Lower leg skin (tissue), 4 donors: ENCODE data around the gene POLR1C. TPM values are rescaled to one million over a fixed set of nuclear protein-coding genes. Genes with fewer than 3 reads are reported as not detected.
A peak's percentile ranks its signal among the peaks of the same experiment; 100 is the strongest.

ENCODE experiments used
- DNase-seq, 2 donors: peaks; one replicate each; pipeline ENCODE4 v3.0.0-alpha.2; 2019; ENCODE audit warnings: low spot score in 2 of 2
- H3K4me3 ChIP-seq: fragments of 200-600 bp; sonication (generic); 2 replicates; pipeline ENCODE4 v1.5.1; 2017; ENCODE audit warnings: mild to moderate bottlenecking, low read depth; ENCODE audit not compliant: poor library complexity, severe bottlenecking
- CTCF ChIP-seq, 3 donors: fragments of 450-650 bp; IDR thresholded peaks; one replicate each; pipeline ENCODE4 v1.5.1; 2016; ENCODE audit warnings: antibody characterized with exemption in 3 of 3, mild to moderate bottlenecking in 3 of 3, moderate library complexity in 2 of 3
- POLR2A ChIP-seq, 2 donors: fragments of 450-650 bp; IDR thresholded peaks; one replicate each; pipeline ENCODE4 v1.6.1; 2016 to 2017; ENCODE audit warnings: antibody characterized with exemption in 2 of 2, mild to moderate bottlenecking in 1 of 2, moderate library complexity in 1 of 2
- WGBS, 2 donors: methylation state at CpG; one replicate each; pipeline ENCODE4 v1.1.5; 2018; 5-methylcytosine and 5-hydroxymethylcytosine counted together
- intact Hi-C: fragments of 100-400 bp; cut with DNase I; formaldehyde crosslinking; loops from one replicate; pipeline ENCODE4 v1.15.0; 2023; ENCODE audit warnings: low total_unique reads
- total RNA-seq, 4 donors: library from RNA; depleted of rRNA; stranded (reverse); fragments of >200 nt; gene quantifications; one replicate each; pipeline ENCODE4 v1.1.0, GENCODE V29; 2016

The POLR1C gene
- total RNA-seq, 4 donors from 2014 or later = 29.7 to 38.0 (median 32.4) TPM

- H3K4me3 ChIP-seq = no peak overlapping the region
- intact Hi-C loops = no loop called here
- no peak for TF ChIP-seq CTCF (IDR thresholded peaks at IDR 0.05)
- no peak for TF ChIP-seq POLR2A (IDR thresholded peaks at IDR 0.05)
- DNase-seq = no peak
- WGBS, 2 donors = 50 to 51% methylated on average over 6 of the region's 6 CpGs
Measured at GRCh38 chr6:43490523-43490939, 26.4 kb upstream of the POLR1C start.

- H3K4me3 ChIP-seq = no peak overlapping the region
- intact Hi-C loops = no loop called here
- TF ChIP-seq POLR2A (IDR thresholded peaks at IDR 0.05) (no peak), CTCF (IDR thresholded peaks at IDR 0.05) (no peak)
- DNase-seq = peak; percentile 79 to 95
- whole genome bisulfite sequencing, 2 donors = 13 to 20% methylated on average over 9 to 10 of the region's 10 CpGs
Measured at GRCh38 chr6:43491750-43492661, 24.9 kb upstream of the POLR1C start.

GRCh38 chr6:43492673-43493072, 24.2 kb upstream of the POLR1C start:
- no peak overlapping the region for H3K4me3 ChIP-seq
- WGBS, 2 donors = 50 to 53% methylated on average over 2 to 3 of the region's 3 CpGs
- intact Hi-C loops = no loop called here
- no peak for DNase-seq
- TF ChIP-seq CTCF (IDR thresholded peaks at IDR 0.05) = no peak
- TF ChIP-seq POLR2A (IDR thresholded peaks at IDR 0.05) = no peak

- intact Hi-C loops = no loop called here
- no peak overlapping the region for H3K4me3 ChIP-seq
- DNase-seq = no peak
- 67 to 69% methylated on average over 2 of the region's 2 CpGs for whole genome bisulfite sequencing, 2 donors
- no peak for TF ChIP-seq POLR2A (IDR thresholded peaks at IDR 0.05)
- TF ChIP-seq CTCF (IDR thresholded peaks at IDR 0.05) = no peak
Measured at GRCh38 chr6:43493230-43493629, 23.7 kb upstream of the POLR1C start.

- DNase-seq = no peak
- intact Hi-C loops = no loop called here
- TF ChIP-seq CTCF (IDR thresholded peaks at IDR 0.05) = no peak
- no peak for TF ChIP-seq POLR2A (IDR thresholded peaks at IDR 0.05)
- H3K4me3 ChIP-seq = no peak overlapping the region
- 48 to 59% methylated on average over 7 of the region's 7 CpGs for WGBS, 2 donors
Measured at GRCh38 chr6:43493833-43494232, 23.1 kb upstream of the POLR1C start.
